Measurements from ENCODE around the gene FILIP1.

DNA sequence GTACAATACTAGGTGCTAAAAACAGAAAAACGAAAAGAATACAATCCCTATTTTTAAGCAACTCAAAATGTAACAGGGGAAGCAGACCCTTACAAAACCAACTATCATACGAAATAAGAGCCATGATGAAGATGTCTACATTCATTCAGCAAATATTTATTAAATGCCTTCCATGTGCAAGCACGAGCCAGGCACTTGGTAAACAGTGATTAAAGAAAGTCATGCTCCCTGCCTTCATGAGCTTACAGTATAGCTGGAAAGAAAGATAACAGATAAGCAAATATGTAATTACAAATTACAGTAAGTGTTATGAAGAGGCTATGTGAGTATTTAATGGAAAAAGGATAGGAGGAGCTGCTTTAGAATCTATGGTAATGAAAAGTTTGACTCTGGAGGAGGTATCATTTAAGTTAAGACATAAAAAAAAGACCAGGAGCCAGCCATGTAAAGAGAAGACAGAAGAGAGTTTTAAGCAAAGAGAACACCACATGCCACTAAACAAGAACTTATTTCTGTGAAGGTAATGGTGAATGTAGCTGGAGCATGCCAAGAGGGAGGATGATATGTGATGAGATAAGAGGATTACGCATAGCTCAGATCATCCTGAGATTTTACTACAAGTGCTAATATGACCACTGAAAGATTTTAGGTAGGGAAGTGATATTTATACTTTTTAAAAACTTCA lies 230.7 kb downstream of the FILIP1 start:
- no peak for TF ChIP-seq GATA3 (IDR thresholded peaks at IDR 0.05; ENCODE audit: low read depth, low read length)
- TF ChIP-seq GATA2 (IDR thresholded peaks at IDR 0.05; ENCODE audit: low read depth, low read length): no peak
